Neural cell (in vitro differentiated cells): Measurements from ENCODE around the gene SLC36A4.

Experiments used
- CTCF ChIP-seq: fragments of 450-650 bp; IDR thresholded peaks from 2 replicates; pipeline ENCODE4 v1.5.1; 2014; ENCODE audit warnings: antibody characterized with exemption, mild to moderate bottlenecking, moderate library complexity; ENCODE audit not compliant: poor library complexity, severe bottlenecking
- EP300 ChIP-seq: fragments of 450-650 bp; conservative IDR thresholded peaks from 2 replicates; pipeline ENCODE4 v1.6.1; 2014; ENCODE audit warnings: antibody characterized with exemption, mild to moderate bottlenecking, moderate library complexity; ENCODE audit not compliant: poor library complexity, severe bottlenecking
- POLR2AphosphoS5 ChIP-seq: IDR thresholded peaks from 2 replicates; pipeline ENCODE4 v1.6.1; 2012

GRCh38 chr11:93143186-93143585 is 54.6 kb downstream of the SLC36A4 start:
- TF ChIP-seq CTCF (no peak), EP300 (no peak), POLR2AphosphoS5 (no peak)
